SK-N-SH (cell line): ENCODE results near the gene AMPH. TPM values are rescaled to one million over a fixed set of nuclear protein-coding genes. Genes with fewer than 3 reads are reported as not detected.

ENCODE experiments used
- CTCF ChIA-PET: fragments of 300-600, 350-600 bp; formaldehyde crosslinking; extraction: SDS; loops from one replicate; lab custom pipeline; 2021; lab: Yijun Ruan, JAX
- POLR2A ChIA-PET: fragments of 350-600 bp; sonication (Branson Sonifier 250); formaldehyde crosslinking; extraction: SDS; loops from one replicate; lab custom pipeline; 2020; ENCODE audit warnings: antibody characterized with exemption, inconsistent platforms; lab: Yijun Ruan, JAX
- DNase-seq: peaks from one replicate; pipeline ENCODE4 v3.0.0; 2012
- H2AFZ ChIP-seq: fragments of 200-600 bp; sonication (generic); 2 replicates; pipeline ENCODE4 v1.8.1; 2016; ENCODE audit warnings: antibody characterized with exemption, mild to moderate bottlenecking, low read depth
- H3F3A ChIP-seq: fragments of 200-600 bp; sonication (generic); replicated peaks from 2 replicates; pipeline ENCODE3; 2016; ENCODE audit warnings: antibody characterized with exemption, mild to moderate bottlenecking; ENCODE audit not compliant: insufficient read depth
- H3K27ac ChIP-seq, 2 experiments: fragments of 200-500 bp in 1 of 2; fragments of 200-600 bp in 1 of 2; sonication (Bioruptor generic) in 1 of 2; sonication (generic), shearing (Covaris generic) in 1 of 2; 2 replicates each; pipeline versions ENCODE4 v1.5.1 to v1.6.1; 2014 to 2016; ENCODE audit warnings: low read depth in 2 of 2, inconsistent platforms in 1 of 2, low read length in 1 of 2, mild to moderate bottlenecking in 1 of 2, mixed read lengths in 1 of 2
- H3K27me3 ChIP-seq: fragments of 200-600 bp; sonication (generic), shearing (Covaris generic); 2 replicates; pipeline ENCODE4 v1.6.1; 2016; ENCODE audit warnings: mixed run types; ENCODE audit not compliant: insufficient read depth
- H3K36me3 ChIP-seq, 2 experiments: fragments of 200-500 bp in 1 of 2; fragments of 200-600 bp in 1 of 2; sonication (Bioruptor generic) in 1 of 2; sonication (generic) in 1 of 2; replicated peaks in 1 of 2; 2 replicates each; pipeline versions ENCODE3 to v1.5.1; 2014 to 2016; ENCODE audit warnings: low read length in 1 of 2, mild to moderate bottlenecking in 1 of 2; ENCODE audit not compliant: insufficient read depth in 2 of 2, control insufficient read depth in 1 of 2
- H3K4me1 ChIP-seq, 2 experiments: fragments of 200-500 bp in 1 of 2; fragments of 200-600 bp in 1 of 2; sonication (Bioruptor generic) in 1 of 2; sonication (generic), shearing (Covaris generic) in 1 of 2; 2 replicates each; pipeline versions ENCODE4 v1.5.1 to v1.6.1; 2014 to 2016; ENCODE audit warnings: low read depth in 1 of 2, low read length in 1 of 2, mixed run types in 1 of 2; ENCODE audit not compliant: insufficient read depth in 2 of 2, control insufficient read depth in 1 of 2
- H3K4me2 ChIP-seq: fragments of 200-600 bp; sonication (generic), shearing (Covaris generic); 2 replicates; pipeline ENCODE4 v1.6.1; 2017; ENCODE audit warnings: mixed run types
- H3K4me3 ChIP-seq, 2 experiments: fragments of 200-500 bp in 1 of 2; fragments of 200-600 bp in 1 of 2; sonication (Bioruptor generic) in 1 of 2; sonication (generic), shearing (Covaris generic) in 1 of 2; 2 replicates each; pipeline versions ENCODE4 v1.5.1 to v1.8.1; 2014 to 2016; ENCODE audit warnings: low read depth in 2 of 2, inconsistent platforms in 1 of 2, low read length in 1 of 2, mild to moderate bottlenecking in 1 of 2, mixed read lengths in 1 of 2, moderate library complexity in 1 of 2
- H3K79me2 ChIP-seq: fragments of 200-600 bp; sonication (generic); 2 replicates; pipeline ENCODE4 v1.8.1; 2017; ENCODE audit warnings: mild to moderate bottlenecking; ENCODE audit not compliant: insufficient read depth
- H3K9ac ChIP-seq: fragments of 200-600 bp; sonication (generic); 2 replicates; pipeline ENCODE4 v1.6.1; 2017; ENCODE audit warnings: mixed run types
- H3K9me2 ChIP-seq: fragments of 200-600 bp; sonication (generic); 2 replicates; pipeline ENCODE4 v1.6.1; 2017; ENCODE audit warnings: mixed run types
- H3K9me3 ChIP-seq: fragments of 200-600 bp; sonication (generic); 2 replicates; pipeline ENCODE4 v1.6.1; 2017; ENCODE audit warnings: mixed run types, mild to moderate bottlenecking, moderate library complexity
- H4K20me1 ChIP-seq: fragments of 200-600 bp; sonication (generic); 2 replicates; pipeline ENCODE4 v1.6.1; 2017; ENCODE audit warnings: mild to moderate bottlenecking, mixed run types; ENCODE audit not compliant: insufficient read depth
- CTCF ChIP-seq: fragments of 200-600 bp; sonication (generic); IDR thresholded peaks from 2 replicates; pipeline ENCODE4 v1.6.1; 2017; ENCODE audit warnings: antibody characterized with exemption, mild to moderate bottlenecking, moderate library complexity
- ELF1 ChIP-seq: IDR thresholded peaks from 2 replicates; pipeline ENCODE4 v1.4.0; 2012
- NFIC ChIP-seq: IDR thresholded peaks from 2 replicates; pipeline ENCODE4 v1.4.0; 2012; ENCODE audit warnings: borderline replicate concordance
- RCOR1 ChIP-seq: fragments of 150-350 bp; IDR thresholded peaks from 2 replicates; pipeline ENCODE4 v1.6.1; 2017; ENCODE audit warnings: antibody characterized with exemption, low read length
- TCF12 ChIP-seq: IDR thresholded peaks from 2 replicates; pipeline ENCODE4 v1.4.0; 2012
- TEAD4 ChIP-seq: IDR thresholded peaks from 2 replicates; pipeline ENCODE4 v1.4.0; 2012; ENCODE audit warnings: mild to moderate bottlenecking, borderline replicate concordance; ENCODE audit not compliant: insufficient read depth
- WGBS: methylation state at CpG from one replicate; pipeline ENCODE4 v1.1.6; 2017; ENCODE audit warnings: low lambda C conversion rate; 5-methylcytosine and 5-hydroxymethylcytosine counted together
- polyA plus RNA-seq, 3 experiments: library from polyadenylated mRNA; depleted of rRNA; stranded (reverse); fragments of >200 nt; gene quantifications; 2 replicates each; pipeline ENCODE4 v1.2.3, GENCODE V29; 2012
- TF ChIP-seq, protein P1 (sequence below): fragments of 150-350 bp; IDR thresholded peaks from 2 replicates; pipeline ENCODE4 v1.6.1; 2016; ENCODE audit warnings: mild to moderate bottlenecking, low read depth, low read length

AMPH gene
- polyA plus RNA-seq, 1 of the 3 experiments (the other 2 are of a cell fraction) = 0.08 TPM

GRCh38 chr7:38427279-38427955 lies 203.8 kb downstream of the AMPH start:
- H2AFZ ChIP-seq = no peak overlapping the region
- DNase-seq = no peak
- ChIA-PET POLR2A (no interaction called here), CTCF (no interaction called here)
- H3K36me3 ChIP-seq = no peaks in the 10 kb centered on the region
- no peaks in the 10 kb centered on the region for H3K79me2 ChIP-seq
- H4K20me1 ChIP-seq = no peaks in the 10 kb centered on the region
- no peak overlapping the region for H3K9ac ChIP-seq
- no peak overlapping the region for H3K27ac ChIP-seq
- no peak overlapping the region for H3K4me2 ChIP-seq
- no peaks in the 10 kb centered on the region for H3F3A ChIP-seq
- no peak for TF ChIP-seq NFIC
- 2% methylated on average over 4 of the region's 4 CpGs for WGBS
- H3K4me3 ChIP-seq = no peak overlapping the region
- H3K27me3 ChIP-seq = no peaks in the 10 kb centered on the region
- H3K9me3 ChIP-seq = no peaks in the 10 kb centered on the region
- H3K9me2 ChIP-seq = no peaks in the 10 kb centered on the region
- peaks cover 0 to 2% of the 10 kb centered on the region in 2 experiments; a peak in 1 of 4 replicates for H3K4me1 ChIP-seq

GRCh38 chr7:38425509-38425908 lies 205.7 kb downstream of the AMPH start:
- Histone ChIP-seq H3K79me2 (no peaks in the 10 kb centered on the region), H3K36me3 (no peaks in the 10 kb centered on the region), H3K9ac (no peak overlapping the region), H3K9me2 (no peaks in the 10 kb centered on the region), H3K27ac (no peak overlapping the region), H4K20me1 (no peaks in the 10 kb centered on the region), H3K9me3 (no peaks in the 10 kb centered on the region), H3K4me2 (no peak overlapping the region), H3K4me3 (no peak overlapping the region), H2AFZ (no peak overlapping the region), H3K4me1 (peaks cover 0 to 2% of the 10 kb centered on the region in 2 experiments; a peak in 1 of 4 replicates), H3F3A (no peaks in the 10 kb centered on the region), H3K27me3 (no peaks in the 10 kb centered on the region)
- ChIA-PET CTCF (no interaction called here), POLR2A (no interaction called here)
- 6% methylated on average over 2 of the region's 2 CpGs for WGBS
- DNase-seq = no peak
- no peak for TF ChIP-seq ELF1
- TF ChIP-seq RCOR1 = no peak
- TF ChIP-seq TEAD4 = no peak
- TF ChIP-seq NFIC = no peak
- TF ChIP-seq TCF12 = no peak

DNA sequence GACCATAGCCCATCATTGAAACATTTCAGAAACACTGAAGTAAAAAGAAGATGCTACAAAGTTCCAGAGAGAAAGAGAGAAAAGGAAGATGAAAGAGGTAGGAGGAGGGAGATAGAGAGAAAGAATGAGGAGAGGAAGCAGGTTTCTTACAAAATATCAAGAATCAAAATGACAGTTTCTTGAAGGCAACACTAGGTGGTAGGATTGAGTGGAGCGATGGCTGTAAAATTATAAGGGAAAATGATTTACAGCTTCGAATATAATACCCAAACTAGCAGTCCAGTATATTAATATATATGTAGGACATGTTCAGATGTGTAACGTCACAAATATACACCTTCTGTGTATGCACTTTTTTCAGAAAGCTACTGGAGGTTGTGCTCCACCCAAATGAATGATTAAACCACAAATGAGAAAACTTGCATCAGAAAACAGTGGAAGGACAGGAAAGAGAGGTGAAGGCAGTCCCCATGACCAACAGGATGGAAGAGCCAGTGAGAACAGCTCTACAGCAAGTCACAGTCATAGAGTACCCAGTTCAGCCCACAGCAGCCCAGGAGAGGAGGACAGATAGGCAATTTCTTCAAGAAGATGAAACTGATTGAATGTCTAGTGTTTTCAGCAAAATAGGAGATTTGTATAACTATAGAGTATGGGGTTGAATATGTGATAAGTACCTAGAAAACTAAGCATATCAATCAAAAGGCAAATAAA lies 206.3 kb downstream of the AMPH start:
- Histone ChIP-seq H4K20me1 (no peaks in the 10 kb centered on the region), H3K9me3 (no peaks in the 10 kb centered on the region), H3K9ac (no peak overlapping the region), H3K9me2 (no peaks in the 10 kb centered on the region), H3K79me2 (no peaks in the 10 kb centered on the region), H3K4me1 (peaks cover 0 to 2% of the 10 kb centered on the region in 2 experiments; a peak in 1 of 4 replicates), H2AFZ (no peak overlapping the region), H3K4me3 (no peak overlapping the region), H3K27ac (no peak overlapping the region), H3K36me3 (no peaks in the 10 kb centered on the region), H3F3A (no peaks in the 10 kb centered on the region), H3K27me3 (no peaks in the 10 kb centered on the region), H3K4me2 (no peak overlapping the region)
- 22% methylated on average over 3 of the region's 3 CpGs for WGBS
- TF ChIP-seq CTCF = peak; percentile 28
- TF ChIP-seq, protein P1, sequence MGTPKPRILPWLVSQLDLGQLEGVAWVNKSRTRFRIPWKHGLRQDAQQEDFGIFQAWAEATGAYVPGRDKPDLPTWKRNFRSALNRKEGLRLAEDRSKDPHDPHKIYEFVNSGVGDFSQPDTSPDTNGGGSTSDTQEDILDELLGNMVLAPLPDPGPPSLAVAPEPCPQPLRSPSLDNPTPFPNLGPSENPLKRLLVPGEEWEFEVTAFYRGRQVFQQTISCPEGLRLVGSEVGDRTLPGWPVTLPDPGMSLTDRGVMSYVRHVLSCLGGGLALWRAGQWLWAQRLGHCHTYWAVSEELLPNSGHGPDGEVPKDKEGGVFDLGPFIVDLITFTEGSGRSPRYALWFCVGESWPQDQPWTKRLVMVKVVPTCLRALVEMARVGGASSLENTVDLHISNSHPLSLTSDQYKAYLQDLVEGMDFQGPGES = no peak
- no peak for DNase-seq
- ChIA-PET POLR2A (no interaction called here), CTCF (interaction anchor here (0.9 kb wide), 1 partner anchor 56 kb away, joined by 3 read pairs; no protein-coding TSS in a partner anchor)
